ENCODE data around the gene CARMIL1.
"Not testable (repeated sequence)": the region's sequence is repeated elsewhere in the genome, so short reads cannot be mapped to it uniquely, and the experiment has no call there.

The CARMIL1 gene

DNA sequence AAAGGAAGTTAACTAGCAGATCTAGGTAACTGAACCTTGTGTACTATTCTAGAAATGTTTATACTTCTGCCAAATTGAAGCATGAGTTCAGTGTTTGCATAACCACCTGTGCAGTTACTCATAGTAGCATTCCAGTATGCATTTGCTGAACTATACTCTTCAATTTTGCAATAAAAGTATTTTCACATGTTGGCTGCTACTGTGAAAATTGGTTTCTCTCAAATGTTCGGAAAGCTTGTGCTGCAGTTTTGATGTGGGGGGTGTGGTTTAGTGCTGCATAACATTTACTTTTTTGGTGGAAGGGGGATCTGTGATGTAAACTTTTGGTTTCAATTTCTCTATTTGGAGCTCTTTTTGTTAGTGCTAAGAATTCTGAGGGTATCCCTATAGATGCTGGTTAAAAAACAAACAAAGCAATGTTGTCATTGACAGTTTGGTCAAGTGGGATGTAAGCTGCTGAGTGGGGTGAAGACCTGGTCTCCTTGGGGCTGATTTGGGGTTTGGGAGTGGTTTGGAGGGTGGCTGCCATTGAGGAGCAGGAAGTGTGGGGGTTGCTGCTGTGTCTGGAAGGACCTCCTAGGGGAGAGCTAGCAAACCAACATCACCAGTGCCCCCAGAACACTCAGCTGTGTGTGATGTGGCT, 87.8 kb downstream of the CARMIL1 start:
- Mint-ChIP-seq H3K36me3 (peaks cover 5% of the 10 kb centered on the region), H3K9me3 (no peaks in the 10 kb centered on the region), H3K4me3 (peak overlapping the region; percentile 73), H3K4me1 (peaks cover 63% of the 10 kb centered on the region), H3K27me3 (no peaks in the 10 kb centered on the region), H3K27ac (peak overlapping the region; percentile 95)
- peak; percentile 74 for DNase-seq
- CTCF ChIA-PET: interaction anchor here (0.9 to 1.7 kb wide), 6 partner anchors 11 to 124 kb away, joined by 3 to 10 read pairs (median 4); partner anchors contain the start of gene CARMIL1

DNA sequence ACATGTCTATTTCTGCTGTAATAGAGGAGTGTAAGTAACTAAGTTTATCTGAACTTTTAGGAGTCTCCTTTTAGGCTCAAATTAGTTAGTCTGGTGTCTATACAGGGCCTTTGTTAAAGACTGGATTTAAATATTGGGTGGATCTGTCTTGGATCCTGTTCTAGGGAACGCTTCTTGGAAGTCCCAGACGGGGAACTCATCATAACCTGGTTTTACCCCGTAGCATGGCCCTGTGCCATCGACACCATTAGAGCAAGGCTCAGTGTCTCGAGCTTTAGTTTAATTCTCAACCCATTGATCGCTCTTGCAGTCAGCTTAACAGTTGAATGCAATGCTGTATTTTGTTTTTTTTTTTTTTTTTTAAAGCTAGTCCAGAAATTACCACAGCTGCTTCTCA, 89.9 kb downstream of the CARMIL1 start:
- H3K4me1 Mint-ChIP-seq: peaks cover 67% of the 10 kb centered on the region
- DNase-seq: no peak
- H3K27me3 Mint-ChIP-seq: no peaks in the 10 kb centered on the region
- H3K36me3 Mint-ChIP-seq: peaks cover 5% of the 10 kb centered on the region
- H3K4me3 Mint-ChIP-seq: no peak overlapping the region
- CTCF ChIA-PET: interaction anchor here (1.0 to 2.4 kb wide), 5 partner anchors 20 to 121 kb away, joined by 3 to 11 read pairs (median 4); partner anchors contain the start of gene CARMIL1
- no peaks in the 10 kb centered on the region for H3K9me3 Mint-ChIP-seq
- peak overlapping the region; percentile 80 for H3K27ac Mint-ChIP-seq

GRCh38 chr6:25369433-25370177, 90.4 kb downstream of the CARMIL1 start:
- CTCF ChIA-PET: interaction anchor here (1.0 to 2.4 kb wide), 5 partner anchors 21 to 120 kb away, joined by 3 to 11 read pairs (median 4); partner anchors contain the start of gene CARMIL1
- Mint-ChIP-seq H3K4me3 (peak overlapping the region; percentile 39), H3K36me3 (peaks cover 5% of the 10 kb centered on the region), H3K4me1 (peaks cover 67% of the 10 kb centered on the region), H3K27me3 (no peaks in the 10 kb centered on the region), H3K27ac (peak overlapping the region; percentile 80), H3K9me3 (no peaks in the 10 kb centered on the region)
- peak; percentile 27 for DNase-seq

DNA sequence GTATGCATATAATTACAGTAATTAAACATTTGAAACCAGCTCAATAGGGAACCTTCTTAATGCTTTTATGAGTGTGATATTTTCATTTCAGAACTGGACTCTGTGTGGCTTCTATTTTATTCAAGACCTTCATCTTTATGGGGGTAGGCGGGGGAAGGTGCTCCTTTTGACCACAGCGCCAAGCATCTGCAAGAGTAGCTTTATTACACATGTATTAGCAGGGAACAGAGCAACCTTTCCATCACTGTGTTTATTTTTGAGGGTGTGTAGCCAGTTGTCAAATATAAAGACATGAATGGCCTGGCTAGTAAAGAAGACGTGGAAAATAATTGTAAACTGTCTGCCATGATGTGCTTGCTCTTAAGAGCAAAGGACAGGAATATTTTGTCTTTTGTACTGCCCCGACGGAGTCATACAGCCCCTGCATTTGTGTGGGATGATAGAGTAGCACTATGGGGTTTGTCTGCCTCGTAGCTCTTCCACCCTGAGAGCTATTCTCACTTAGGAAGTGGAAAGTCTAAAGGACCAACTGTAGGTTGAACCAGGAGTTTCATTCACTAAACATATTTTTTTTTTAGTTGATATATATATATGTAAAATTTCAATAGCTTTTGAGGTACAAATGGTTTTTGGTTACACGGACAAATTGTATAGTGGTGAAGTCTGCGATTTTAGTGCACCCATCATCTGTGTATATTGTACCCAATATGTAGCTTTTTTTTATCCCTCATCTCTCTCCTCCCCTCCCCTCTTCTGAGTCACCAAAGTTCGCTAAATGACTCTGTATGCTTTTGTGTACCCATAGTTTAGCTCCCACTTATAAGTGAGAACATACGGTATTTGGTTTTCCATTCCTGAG, 91.2 kb downstream of the CARMIL1 start:
- peak overlapping the region; percentile 80 for H3K27ac Mint-ChIP-seq
- CTCF ChIA-PET: interaction anchor here (0.8 to 2.4 kb wide), 6 partner anchors 22 to 104 kb away, joined by 3 to 11 read pairs (median 3); partner anchors contain the start of gene CARMIL1
- H3K9me3 Mint-ChIP-seq: peaks cover 3% of the 10 kb centered on the region
- DNase-seq: no peak
- H3K4me1 Mint-ChIP-seq: peaks cover 67% of the 10 kb centered on the region
- H3K4me3 Mint-ChIP-seq: no peak overlapping the region
- no peaks in the 10 kb centered on the region for H3K27me3 Mint-ChIP-seq
- peaks cover 5% of the 10 kb centered on the region for H3K36me3 Mint-ChIP-seq

DNA sequence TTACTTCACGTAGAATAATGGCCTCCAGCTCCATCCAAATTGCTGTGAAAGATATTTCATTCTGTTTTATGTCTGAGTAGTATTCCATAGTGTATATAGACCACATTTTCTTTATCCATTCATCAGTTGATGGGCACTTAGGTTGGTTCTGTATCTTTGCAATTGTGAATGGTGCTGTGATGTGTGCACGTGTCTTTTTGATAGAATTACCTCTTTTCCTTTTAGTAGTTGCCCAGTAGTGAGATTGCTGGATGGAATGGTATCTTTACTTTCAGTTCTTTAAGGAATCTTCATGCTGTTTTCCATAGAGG, 91.8 kb downstream of the CARMIL1 start:
- H3K27ac Mint-ChIP-seq: no peak overlapping the region
- no peak overlapping the region for H3K4me3 Mint-ChIP-seq
- peaks cover 5% of the 10 kb centered on the region for H3K36me3 Mint-ChIP-seq
- CTCF ChIA-PET: interaction anchor here (0.8 to 2.4 kb wide), 4 partner anchors 28 to 101 kb away, joined by 3 to 11 read pairs (median 3); partner anchors contain the start of gene CARMIL1
- H3K9me3 Mint-ChIP-seq: peaks cover 5% of the 10 kb centered on the region
- no peak for DNase-seq
- H3K4me1 Mint-ChIP-seq: peaks cover 63% of the 10 kb centered on the region
- H3K27me3 Mint-ChIP-seq: no peaks in the 10 kb centered on the region

- peaks cover 3% of the 10 kb centered on the region for H3K36me3 Mint-ChIP-seq
- no peak overlapping the region for H3K4me3 Mint-ChIP-seq
- peaks cover 7% of the 10 kb centered on the region for H3K9me3 Mint-ChIP-seq
- H3K27ac Mint-ChIP-seq: no peak overlapping the region
- CTCF ChIA-PET: no interaction called here
- no peak for DNase-seq
- H3K4me1 Mint-ChIP-seq: peaks cover 22% of the 10 kb centered on the region
- peaks cover 5% of the 10 kb centered on the region for H3K27me3 Mint-ChIP-seq
These were observed 96.0 kb downstream of the CARMIL1 start for GRCh38 chr6:25375125-25375524.

GRCh38 chr6:25377664-25378063, 98.5 kb downstream of the CARMIL1 start:
- CTCF ChIA-PET: interaction anchor here (0.8 to 1.3 kb wide), 2 partner anchors 10 to 22 kb away, joined by 3 to 4 read pairs; no protein-coding TSS in a partner anchor

DNA sequence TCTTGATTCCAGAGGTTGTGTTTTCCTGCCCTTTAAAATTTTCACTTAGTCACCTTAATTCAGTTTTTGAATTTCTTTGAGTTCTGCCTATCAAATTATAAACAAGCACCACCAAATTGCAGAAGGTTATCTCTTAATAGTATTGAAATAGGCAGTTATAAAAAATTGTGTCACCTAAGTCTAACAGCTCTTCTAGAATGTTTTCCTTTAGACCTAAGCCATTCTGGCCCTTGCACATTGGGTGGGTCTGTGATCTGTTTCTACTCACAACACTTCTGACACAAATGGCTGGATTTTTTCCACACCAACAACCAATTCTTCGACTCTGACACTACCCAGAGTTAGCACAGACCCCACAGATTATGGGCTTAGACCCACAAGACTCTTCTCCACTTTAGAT, 101.9 kb downstream of the CARMIL1 start:
- H3K4me3 Mint-ChIP-seq: no peak overlapping the region
- peaks cover 2% of the 10 kb centered on the region for H3K9me3 Mint-ChIP-seq
- no peaks in the 10 kb centered on the region for H3K36me3 Mint-ChIP-seq
- no peak for DNase-seq
- CTCF ChIA-PET: interaction anchor here (0.6 kb wide), 1 partner anchor 394 kb away, joined by 3 read pairs; no protein-coding TSS in a partner anchor
- peaks cover 5% of the 10 kb centered on the region for H3K27me3 Mint-ChIP-seq
- no peak overlapping the region for H3K27ac Mint-ChIP-seq
- no peaks in the 10 kb centered on the region for H3K4me1 Mint-ChIP-seq

More at GRCh38 chr6:25377664-25378063, 98.5 kb downstream of the CARMIL1 start:
- peaks cover 5% of the 10 kb centered on the region for H3K27me3 Mint-ChIP-seq
- no peak overlapping the region for H3K4me3 Mint-ChIP-seq
- H3K4me1 Mint-ChIP-seq: peaks cover 4% of the 10 kb centered on the region
- H3K9me3 Mint-ChIP-seq: peaks cover 7% of the 10 kb centered on the region
- DNase-seq: no peak
- H3K36me3 Mint-ChIP-seq: no peaks in the 10 kb centered on the region
- no peak overlapping the region for H3K27ac Mint-ChIP-seq

DNA sequence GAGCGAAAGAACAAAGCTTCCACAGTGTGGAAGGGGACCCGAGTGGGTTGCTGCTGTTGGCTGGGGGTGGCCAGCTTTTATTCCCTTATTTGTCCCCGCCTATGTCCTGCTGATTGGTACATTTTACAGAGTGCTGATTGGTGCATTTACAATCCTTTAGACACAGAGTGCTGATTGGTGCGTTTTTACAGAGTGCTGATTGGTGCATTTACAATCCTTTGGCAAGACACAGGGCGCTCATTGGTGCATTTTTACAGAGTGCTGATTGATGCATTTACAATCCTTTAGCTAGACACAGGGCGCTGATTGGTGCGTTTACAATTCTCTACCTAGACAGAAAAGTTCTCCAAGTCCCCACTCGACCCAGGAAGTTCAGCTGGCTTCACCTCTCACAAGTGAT, 103.3 kb downstream of the CARMIL1 start:
- H3K27ac Mint-ChIP-seq, H3K4me1 Mint-ChIP-seq, H3K4me3 Mint-ChIP-seq, DNase-seq, H3K36me3 Mint-ChIP-seq, H3K9me3 Mint-ChIP-seq, CTCF ChIA-PET, H3K27me3 Mint-ChIP-seq: not testable (repeated sequence)

DNA sequence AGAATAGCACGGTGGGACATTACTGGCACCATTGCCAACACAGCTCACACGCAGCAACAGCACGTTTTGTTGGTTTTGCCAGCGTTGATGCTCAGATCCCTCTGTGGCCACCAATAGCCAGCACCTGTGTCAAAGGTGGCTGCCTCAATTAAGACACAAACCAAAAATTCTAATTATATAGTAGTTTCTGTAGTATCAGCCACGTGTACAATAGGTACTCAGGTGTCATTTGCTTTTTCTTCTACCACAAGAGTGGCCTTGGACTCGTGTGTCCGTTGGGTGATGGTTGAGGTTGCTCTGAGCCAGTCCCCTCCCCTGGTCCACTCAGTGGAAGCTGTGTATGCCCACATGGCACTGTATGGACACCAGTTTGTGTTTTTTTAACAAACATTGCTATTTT, 105.1 kb downstream of the CARMIL1 start:
- no peaks in the 10 kb centered on the region for H3K4me1 Mint-ChIP-seq
- H3K9me3 Mint-ChIP-seq: no peaks in the 10 kb centered on the region
- no peak for DNase-seq
- no peaks in the 10 kb centered on the region for H3K36me3 Mint-ChIP-seq
- peaks cover 3% of the 10 kb centered on the region for H3K27me3 Mint-ChIP-seq
- no peak overlapping the region for H3K4me3 Mint-ChIP-seq
- no peak overlapping the region for H3K27ac Mint-ChIP-seq
- CTCF ChIA-PET: no interaction called here

DNA sequence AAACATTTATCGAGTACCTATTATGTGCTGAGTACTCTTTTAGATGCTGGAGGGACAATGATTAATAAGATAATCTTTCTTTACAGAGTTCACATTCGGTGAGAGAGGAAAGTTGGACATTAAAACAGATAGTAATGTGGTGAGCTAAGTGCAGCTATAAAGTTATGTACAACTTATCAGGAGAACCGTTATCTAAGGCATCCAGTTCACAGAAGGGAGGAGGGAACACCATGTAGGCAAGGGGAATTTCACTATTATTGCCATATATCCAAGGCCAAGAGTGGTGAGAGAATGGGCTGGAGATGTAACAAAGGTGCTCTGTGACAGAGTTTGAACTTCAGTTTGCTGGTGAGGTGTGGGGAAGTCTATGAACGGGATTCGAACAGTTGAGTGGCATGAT, 105.8 kb downstream of the CARMIL1 start:
- Mint-ChIP-seq H3K27me3 (no peaks in the 10 kb centered on the region), H3K9me3 (no peaks in the 10 kb centered on the region), H3K4me1 (no peaks in the 10 kb centered on the region), H3K4me3 (no peak overlapping the region), H3K27ac (no peak overlapping the region), H3K36me3 (no peaks in the 10 kb centered on the region)
- DNase-seq: no peak
- CTCF ChIA-PET: no interaction called here

- CTCF ChIA-PET: interaction anchor here (1.0 kb wide), 1 partner anchor 12 kb away, joined by 3 read pairs; no protein-coding TSS in a partner anchor
- DNase-seq: no peak
- Mint-ChIP-seq H3K9me3 (no peaks in the 10 kb centered on the region), H3K4me3 (no peak overlapping the region), H3K27ac (no peak overlapping the region), H3K4me1 (no peaks in the 10 kb centered on the region), H3K27me3 (no peaks in the 10 kb centered on the region), H3K36me3 (no peaks in the 10 kb centered on the region)
These were observed 108.3 kb downstream of the CARMIL1 start for GRCh38 chr6:25387483-25387882.

DNA sequence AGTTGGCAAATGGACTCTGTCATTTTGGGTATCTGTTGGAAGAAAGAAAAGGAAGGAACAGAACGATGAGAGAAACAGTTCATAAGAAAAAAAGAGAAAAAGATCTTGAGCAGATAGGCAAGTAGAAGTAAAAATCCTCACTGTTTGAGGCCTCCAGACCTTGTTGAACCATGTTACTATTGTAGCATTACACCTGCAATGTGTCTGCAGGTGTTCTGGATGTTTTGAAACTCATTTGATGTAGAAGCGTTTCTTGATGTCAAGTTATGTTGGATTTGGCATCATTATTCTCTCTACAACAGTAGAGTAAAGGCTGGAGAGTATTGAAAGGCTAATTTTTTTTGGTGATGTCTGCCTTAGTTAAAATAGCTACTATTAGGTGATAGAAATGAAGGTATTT, 108.7 kb downstream of the CARMIL1 start:
- H3K4me1 Mint-ChIP-seq: no peaks in the 10 kb centered on the region
- H3K27ac Mint-ChIP-seq: no peak overlapping the region
- no peaks in the 10 kb centered on the region for H3K36me3 Mint-ChIP-seq
- no peak overlapping the region for H3K4me3 Mint-ChIP-seq
- CTCF ChIA-PET: interaction anchor here (1.0 kb wide), 1 partner anchor 12 kb away, joined by 3 read pairs; no protein-coding TSS in a partner anchor
- no peak for DNase-seq
- H3K27me3 Mint-ChIP-seq: no peaks in the 10 kb centered on the region
- no peaks in the 10 kb centered on the region for H3K9me3 Mint-ChIP-seq

GRCh38 chr6:25388776-25389175, 109.6 kb downstream of the CARMIL1 start:
- CTCF ChIA-PET: interaction anchor here (1.0 kb wide), 1 partner anchor 13 kb away, joined by 3 read pairs; no protein-coding TSS in a partner anchor
- Mint-ChIP-seq H3K27ac (no peak overlapping the region), H3K36me3 (no peaks in the 10 kb centered on the region), H3K9me3 (no peaks in the 10 kb centered on the region), H3K27me3 (no peaks in the 10 kb centered on the region), H3K4me3 (no peak overlapping the region), H3K4me1 (no peaks in the 10 kb centered on the region)
- no peak for DNase-seq

Measured in activated naive CD4-positive, alpha-beta T cell treated with anti-CD3 and anti-CD28 coated beads, Interleukin-2, amount 10 ng/mL, durations not matched to agents 7 days and 5 days (primary cell).